ENCODE measurements around the gene TRAK2.
"Not testable (repeated sequence)": the region's sequence is repeated elsewhere in the genome, so short reads cannot be mapped to it uniquely, and the experiment has no call there.

TRAK2 gene

DNA sequence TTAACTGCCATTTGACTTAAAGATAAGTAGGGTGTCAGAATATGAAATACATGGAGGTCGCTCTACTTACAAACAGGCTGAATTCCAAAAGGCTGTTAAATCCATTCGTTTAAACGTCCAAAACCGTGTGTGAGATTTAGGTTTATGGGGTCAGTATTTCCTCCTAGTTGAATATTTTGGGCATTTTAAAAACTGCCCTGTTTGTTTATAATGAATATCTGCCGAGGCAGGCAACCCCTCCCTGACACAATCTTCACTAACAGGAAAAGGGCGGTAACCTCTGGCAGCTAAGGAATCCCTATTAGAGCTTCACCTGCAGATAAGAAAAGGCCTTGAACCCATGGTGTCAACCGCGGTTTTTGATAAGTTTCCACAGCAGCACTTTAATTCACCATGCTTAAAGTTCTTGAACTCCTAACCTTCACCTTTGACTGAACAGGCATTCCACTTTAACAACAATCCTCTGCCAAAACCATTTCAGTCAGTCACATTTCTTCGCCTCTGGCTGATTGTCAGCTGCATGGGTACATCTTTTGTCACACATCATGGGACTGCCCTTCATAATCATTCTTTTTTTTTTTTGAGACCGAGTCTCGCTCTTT is 17.8 kb downstream of the TRAK2 start:
- peak overlapping the region; percentile 93 for H3K27ac ChIP-seq (ENCODE audit: low read depth, low read length)
- no peaks in the 10 kb centered on the region for H3K27me3 ChIP-seq (ENCODE audit: insufficient read depth, low read length)
- H3K79me2 ChIP-seq (ENCODE audit: control insufficient read depth, insufficient read depth, low read length, unreplicated experiment): peaks cover 68% of the 10 kb centered on the region
- H3K4me1 ChIP-seq (ENCODE audit: control insufficient read depth, insufficient read depth, low read length, unreplicated experiment): peaks cover 26% of the 10 kb centered on the region
- H3K4me3 ChIP-seq (ENCODE audit: low read depth, low read length): peak overlapping the region; percentile 32; the same call in 1 of the 2 replicates
- peaks cover 4% of the 10 kb centered on the region; the same call in 1 of the 2 replicates for H3K36me3 ChIP-seq (ENCODE audit: insufficient read depth, low read length)
- peak overlapping the region; percentile 77 for H2AFZ ChIP-seq (ENCODE audit: low read length, unreplicated experiment)

DNA sequence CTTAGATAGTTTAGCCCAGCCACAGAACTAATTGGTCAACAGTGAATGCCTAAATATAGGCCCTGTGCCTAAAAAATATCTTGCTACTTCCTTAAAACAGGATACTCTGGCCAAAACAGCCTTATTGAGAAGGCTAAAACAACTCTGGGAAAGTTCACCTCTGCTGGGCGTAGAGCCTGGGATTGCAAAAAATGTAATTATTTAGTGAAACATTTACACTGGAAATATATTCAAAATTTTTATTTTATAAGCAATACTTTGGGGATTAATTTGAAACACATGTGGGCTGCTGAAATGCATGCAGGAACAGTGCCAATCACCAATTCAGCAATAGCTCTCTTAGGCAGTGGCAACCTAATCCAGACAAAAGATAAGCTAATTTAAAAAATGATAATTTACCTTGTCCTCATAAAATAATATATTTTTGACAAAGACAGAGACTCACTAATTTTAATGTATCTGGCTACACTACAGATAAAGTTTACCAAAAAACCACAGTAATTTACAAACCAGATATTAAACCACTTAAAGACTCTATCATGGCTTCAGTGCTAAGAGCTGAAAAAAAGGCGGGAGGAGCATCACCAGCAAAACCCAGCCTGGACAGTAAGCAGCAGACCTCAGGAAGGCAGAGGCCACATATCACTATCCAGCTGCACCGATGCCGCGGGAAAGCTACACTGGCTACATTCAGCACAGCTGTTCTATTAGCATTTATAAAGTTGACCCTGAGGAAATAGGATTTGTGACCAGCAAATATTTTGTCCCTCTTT is 18.5 kb downstream of the TRAK2 start:
- Histone ChIP-seq H3K4me1 (ENCODE audit: control insufficient read depth, insufficient read depth, low read length, unreplicated experiment) (peaks cover 26% of the 10 kb centered on the region), H3K36me3 (ENCODE audit: insufficient read depth, low read length) (peaks cover 4% of the 10 kb centered on the region; the same call in 1 of the 2 replicates), H3K79me2 (ENCODE audit: control insufficient read depth, insufficient read depth, low read length, unreplicated experiment) (peaks cover 62% of the 10 kb centered on the region), H3K4me3 (ENCODE audit: low read depth, low read length) (peak overlapping the region; percentile 55), H2AFZ (ENCODE audit: low read length, unreplicated experiment) (peak overlapping the region; percentile 77), H3K27ac (ENCODE audit: low read depth, low read length) (peak overlapping the region; percentile 93), H3K27me3 (ENCODE audit: insufficient read depth, low read length) (no peaks in the 10 kb centered on the region)

DNA sequence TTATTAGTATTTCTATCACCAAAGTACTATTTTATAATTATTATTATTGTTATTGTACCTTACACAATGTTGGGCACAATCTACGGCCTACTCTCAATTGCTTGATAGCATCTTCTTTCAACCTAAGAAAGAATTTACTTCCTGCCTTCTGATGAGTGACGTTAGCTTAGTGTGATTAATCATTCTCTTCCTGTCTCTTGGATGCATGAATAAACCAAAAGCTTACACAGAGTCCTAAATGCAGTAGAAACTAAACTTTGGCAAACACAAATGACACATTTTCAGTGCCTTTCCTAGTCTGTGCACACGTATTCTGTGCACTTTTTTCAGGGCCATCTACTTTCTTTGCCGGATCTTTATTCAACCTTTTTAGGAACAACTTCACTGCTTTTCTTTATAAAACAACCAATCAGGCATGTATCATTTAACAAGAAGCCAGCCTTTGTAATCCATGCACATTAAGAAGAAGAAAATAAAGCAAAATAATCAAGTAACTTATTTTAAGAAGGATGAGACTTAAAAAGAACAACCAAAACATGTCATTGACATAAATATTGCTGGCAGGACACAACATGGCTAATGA is 19.1 kb downstream of the TRAK2 start:
- H3K27ac ChIP-seq (ENCODE audit: low read depth, low read length): peak overlapping the region; percentile 93
- H2AFZ ChIP-seq (ENCODE audit: low read length, unreplicated experiment): peak overlapping the region; percentile 27

DNA sequence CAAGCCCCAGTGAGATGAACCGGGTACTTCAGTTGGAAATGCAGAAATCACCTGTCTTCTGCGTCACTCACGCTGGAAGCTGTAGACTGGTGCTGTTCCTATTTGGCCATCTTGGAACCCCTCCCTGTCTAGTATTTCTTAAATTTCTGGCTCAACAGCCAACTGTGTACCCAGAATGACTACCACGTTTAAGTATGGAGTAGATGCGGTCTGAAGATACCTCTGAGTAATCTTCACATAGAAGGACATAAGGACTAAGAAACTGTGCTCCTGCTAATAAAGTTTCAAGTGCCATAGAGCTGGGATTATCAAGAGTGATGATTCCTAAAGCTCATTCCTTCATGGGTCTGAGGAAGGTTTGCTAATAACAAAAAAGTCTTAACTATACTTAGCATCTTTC is 20.4 kb downstream of the TRAK2 start:
- Histone ChIP-seq H3K27ac (ENCODE audit: low read depth, low read length) (no peak overlapping the region), H3K36me3 (ENCODE audit: insufficient read depth, low read length) (peaks cover 4% of the 10 kb centered on the region; the same call in 1 of the 2 replicates), H3K4me3 (ENCODE audit: low read depth, low read length) (no peak overlapping the region), H3K4me1 (ENCODE audit: control insufficient read depth, insufficient read depth, low read length, unreplicated experiment) (peaks cover 26% of the 10 kb centered on the region), H2AFZ (ENCODE audit: low read length, unreplicated experiment) (no peak overlapping the region), H3K27me3 (ENCODE audit: insufficient read depth, low read length) (no peaks in the 10 kb centered on the region), H3K79me2 (ENCODE audit: control insufficient read depth, insufficient read depth, low read length, unreplicated experiment) (peaks cover 52% of the 10 kb centered on the region)

More for the DNA sequence above, 19.1 kb downstream of the TRAK2 start:
- H3K36me3 ChIP-seq (ENCODE audit: insufficient read depth, low read length): peaks cover 4% of the 10 kb centered on the region; the same call in 1 of the 2 replicates
- H3K4me1 ChIP-seq (ENCODE audit: control insufficient read depth, insufficient read depth, low read length, unreplicated experiment): peaks cover 26% of the 10 kb centered on the region
- peaks cover 56% of the 10 kb centered on the region for H3K79me2 ChIP-seq (ENCODE audit: control insufficient read depth, insufficient read depth, low read length, unreplicated experiment)
- H3K4me3 ChIP-seq (ENCODE audit: low read depth, low read length): peak overlapping the region; percentile 55
- H3K27me3 ChIP-seq (ENCODE audit: insufficient read depth, low read length): no peaks in the 10 kb centered on the region

DNA sequence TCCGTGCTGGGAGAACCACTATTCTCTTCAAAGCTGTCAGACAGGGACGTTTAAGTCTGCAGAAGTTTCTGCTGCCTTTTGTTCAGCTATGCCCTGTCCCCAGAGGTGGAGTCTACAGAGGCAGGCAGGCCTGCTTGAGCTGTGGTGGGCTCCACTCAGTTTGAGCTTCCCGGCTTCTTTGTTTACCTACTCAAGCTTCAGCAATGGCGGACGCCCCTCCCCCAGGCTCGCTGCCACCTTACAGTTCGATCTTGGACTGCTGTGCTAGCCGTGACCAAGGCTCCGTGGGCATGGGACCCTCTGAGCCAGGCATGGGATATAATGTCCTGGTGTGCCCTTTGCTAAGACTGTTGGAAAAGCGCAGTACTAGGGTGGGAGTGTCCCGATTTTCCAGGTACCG is 20.9 kb downstream of the TRAK2 start:
- H3K27me3 ChIP-seq (ENCODE audit: insufficient read depth, low read length); H3K4me3 ChIP-seq (ENCODE audit: low read depth, low read length); H3K36me3 ChIP-seq (ENCODE audit: insufficient read depth, low read length); H2AFZ ChIP-seq (ENCODE audit: low read length, unreplicated experiment); H3K27ac ChIP-seq (ENCODE audit: low read depth, low read length): not testable (repeated sequence)
- Histone ChIP-seq H3K4me1 (ENCODE audit: control insufficient read depth, insufficient read depth, low read length, unreplicated experiment) (peaks cover 26% of the 10 kb centered on the region), H3K79me2 (ENCODE audit: control insufficient read depth, insufficient read depth, low read length, unreplicated experiment) (peaks cover 48% of the 10 kb centered on the region)

DNA sequence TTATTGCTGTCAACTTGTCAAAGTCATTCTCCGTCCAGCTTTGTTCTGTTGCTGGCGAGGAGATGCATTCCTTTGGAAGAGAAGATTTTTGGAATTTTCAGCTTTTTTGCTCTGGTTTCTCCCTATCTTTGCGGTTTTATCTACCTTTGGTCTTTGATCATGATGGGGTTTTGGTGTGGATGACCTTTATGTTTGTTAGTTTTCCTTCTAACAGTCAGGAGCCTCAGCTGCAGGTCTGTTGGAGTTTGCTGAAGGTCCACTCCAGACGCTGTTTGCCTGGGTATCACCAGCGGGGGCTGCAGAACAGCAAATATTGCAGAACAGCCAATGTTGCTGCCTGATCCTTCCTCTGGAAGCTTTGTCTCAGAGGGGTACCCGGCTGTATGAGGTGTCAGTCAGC is 21.4 kb downstream of the TRAK2 start:
- not testable (repeated sequence) for H3K36me3 ChIP-seq (ENCODE audit: insufficient read depth, low read length); H3K27me3 ChIP-seq (ENCODE audit: insufficient read depth, low read length); H2AFZ ChIP-seq (ENCODE audit: low read length, unreplicated experiment); H3K27ac ChIP-seq (ENCODE audit: low read depth, low read length); H3K4me3 ChIP-seq (ENCODE audit: low read depth, low read length)
- H3K79me2 ChIP-seq (ENCODE audit: control insufficient read depth, insufficient read depth, low read length, unreplicated experiment): peaks cover 46% of the 10 kb centered on the region
- peaks cover 29% of the 10 kb centered on the region for H3K4me1 ChIP-seq (ENCODE audit: control insufficient read depth, insufficient read depth, low read length, unreplicated experiment)

DNA sequence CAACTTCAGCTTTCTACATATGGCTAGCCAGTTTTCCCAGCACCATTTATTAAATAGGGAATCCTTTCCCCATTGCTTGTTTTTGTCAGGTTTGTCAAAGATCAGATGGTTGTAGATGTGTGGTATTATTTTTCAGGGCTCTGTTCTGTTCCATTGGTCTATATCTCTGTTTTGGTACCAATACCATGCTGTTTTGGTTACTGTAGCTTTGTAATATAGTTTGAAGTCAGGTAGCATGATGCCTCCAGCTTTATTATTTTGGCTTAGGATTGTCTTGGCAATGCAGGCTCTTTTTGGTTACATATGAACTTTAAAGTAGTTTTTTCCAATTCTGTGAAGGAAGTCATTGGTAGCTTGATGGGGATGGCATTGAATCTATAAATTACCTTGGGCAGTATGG is 22.9 kb downstream of the TRAK2 start:
- peaks cover 40% of the 10 kb centered on the region for H3K79me2 ChIP-seq (ENCODE audit: control insufficient read depth, insufficient read depth, low read length, unreplicated experiment)
- not testable (repeated sequence) for H3K36me3 ChIP-seq (ENCODE audit: insufficient read depth, low read length)

DNA sequence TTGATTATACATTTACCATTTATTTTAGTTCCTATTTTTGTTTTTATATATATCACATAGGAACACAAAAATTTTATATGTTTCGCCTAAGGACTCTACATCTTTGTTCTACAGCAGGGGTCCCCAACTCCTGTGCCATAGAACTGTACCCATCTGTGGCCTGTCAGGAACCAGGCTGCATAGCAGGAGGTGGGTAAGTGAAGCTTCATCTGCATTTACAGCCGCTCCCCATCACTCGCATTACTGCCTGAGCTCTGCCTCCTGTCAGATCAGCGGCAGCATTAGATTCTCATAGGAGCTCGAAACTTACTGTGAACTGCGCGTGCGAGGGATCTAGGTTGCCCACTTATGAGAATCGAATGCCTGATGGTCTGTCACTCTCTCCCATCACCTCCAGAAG is 25.3 kb downstream of the TRAK2 start:
- peaks cover 37% of the 10 kb centered on the region for H3K79me2 ChIP-seq (ENCODE audit: control insufficient read depth, insufficient read depth, low read length, unreplicated experiment)
- H3K27ac ChIP-seq (ENCODE audit: low read depth, low read length): no peak overlapping the region
- H3K4me3 ChIP-seq (ENCODE audit: low read depth, low read length): no peak overlapping the region
- peaks cover 19% of the 10 kb centered on the region for H3K4me1 ChIP-seq (ENCODE audit: control insufficient read depth, insufficient read depth, low read length, unreplicated experiment)
- peaks cover under 1% of the 10 kb centered on the region; the same call in 1 of the 2 replicates for H3K36me3 ChIP-seq (ENCODE audit: insufficient read depth, low read length)
- H2AFZ ChIP-seq (ENCODE audit: low read length, unreplicated experiment): no peak overlapping the region
- no peaks in the 10 kb centered on the region for H3K27me3 ChIP-seq (ENCODE audit: insufficient read depth, low read length)

More for the DNA sequence above, 22.9 kb downstream of the TRAK2 start:
- not testable (repeated sequence) for H3K4me3 ChIP-seq (ENCODE audit: low read depth, low read length); H3K27ac ChIP-seq (ENCODE audit: low read depth, low read length); H2AFZ ChIP-seq (ENCODE audit: low read length, unreplicated experiment); H3K27me3 ChIP-seq (ENCODE audit: insufficient read depth, low read length)
- H3K4me1 ChIP-seq (ENCODE audit: control insufficient read depth, insufficient read depth, low read length, unreplicated experiment): peaks cover 24% of the 10 kb centered on the region

DNA sequence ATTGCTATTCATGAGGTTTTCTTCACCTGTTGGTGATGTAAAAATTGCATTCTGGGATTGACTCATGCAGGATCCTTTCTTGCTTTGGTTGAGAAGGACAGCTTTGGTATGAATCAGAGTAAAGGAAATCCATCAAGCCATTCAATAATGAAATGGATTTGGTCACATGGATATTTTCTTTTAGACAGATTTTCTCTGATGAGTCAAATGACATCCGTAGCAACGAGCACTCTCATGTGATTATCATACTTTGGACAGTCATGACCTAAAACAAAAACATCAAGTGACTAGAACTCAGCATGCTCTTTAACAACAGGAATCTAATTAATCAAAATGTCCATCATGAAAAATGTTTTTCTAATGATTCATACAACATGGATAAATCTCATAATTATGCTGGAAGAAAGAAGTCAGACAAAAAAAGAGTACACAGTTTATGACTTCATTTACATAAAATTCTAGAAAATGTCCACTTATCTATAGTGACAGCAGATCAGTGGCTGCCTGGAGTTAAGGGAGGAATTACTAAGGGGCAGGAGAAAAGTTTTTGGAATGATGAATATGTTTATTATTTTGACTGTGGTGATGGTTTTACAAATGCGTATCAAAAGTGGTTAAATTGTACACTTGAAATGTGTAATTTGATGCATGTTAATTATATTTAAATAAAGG is 30.7 kb downstream of the TRAK2 start:
- Histone ChIP-seq H3K79me2 (ENCODE audit: control insufficient read depth, insufficient read depth, low read length, unreplicated experiment) (peaks cover 46% of the 10 kb centered on the region), H3K27ac (ENCODE audit: low read depth, low read length) (peak overlapping the region; percentile 86), H3K27me3 (ENCODE audit: insufficient read depth, low read length) (no peaks in the 10 kb centered on the region), H3K4me1 (ENCODE audit: control insufficient read depth, insufficient read depth, low read length, unreplicated experiment) (peaks cover 47% of the 10 kb centered on the region), H3K36me3 (ENCODE audit: insufficient read depth, low read length) (peaks cover 3% of the 10 kb centered on the region), H2AFZ (ENCODE audit: low read length, unreplicated experiment) (no peak overlapping the region), H3K4me3 (ENCODE audit: low read depth, low read length) (no peak overlapping the region)

DNA sequence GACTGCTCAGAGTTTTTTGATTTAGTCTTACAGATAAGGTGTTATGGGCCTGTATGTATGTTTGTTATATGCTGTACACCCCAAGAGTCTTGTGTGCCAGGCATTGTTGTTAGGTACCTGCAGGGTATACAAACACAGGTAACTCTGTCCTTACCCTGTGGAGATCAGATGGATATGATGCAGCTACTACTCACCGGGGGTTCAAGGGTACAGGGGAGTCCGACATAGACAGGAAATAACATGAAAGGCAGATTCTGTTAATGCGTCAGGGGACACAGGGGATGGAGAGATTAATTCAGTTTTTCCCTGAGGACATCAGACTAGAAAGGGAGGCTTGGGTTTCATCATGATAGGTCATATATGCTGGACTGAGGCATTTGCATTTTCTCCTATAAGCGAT is 31.3 kb downstream of the TRAK2 start:
- Histone ChIP-seq H3K4me3 (ENCODE audit: low read depth, low read length) (peak overlapping the region; percentile 23; the same call in 1 of the 2 replicates), H3K27me3 (ENCODE audit: insufficient read depth, low read length) (no peaks in the 10 kb centered on the region), H2AFZ (ENCODE audit: low read length, unreplicated experiment) (no peak overlapping the region), H3K36me3 (ENCODE audit: insufficient read depth, low read length) (peaks cover 3% of the 10 kb centered on the region), H3K4me1 (ENCODE audit: control insufficient read depth, insufficient read depth, low read length, unreplicated experiment) (peaks cover 51% of the 10 kb centered on the region), H3K27ac (ENCODE audit: low read depth, low read length) (peak overlapping the region; percentile 86), H3K79me2 (ENCODE audit: control insufficient read depth, insufficient read depth, low read length, unreplicated experiment) (peaks cover 50% of the 10 kb centered on the region)
